GM12878 (cell line): ENCODE data around the gene TMEM207. TPM values are rescaled to one million over a fixed set of nuclear protein-coding genes. Genes with fewer than 3 reads are reported as not detected.

Experiments
- ATAC-seq: fragments of 200-7000 bp; cut with Tn5 transposase; 3 replicates; pipeline ENCODE4 v1.9.1; 2020; ENCODE audit warnings: mild to moderate bottlenecking, moderate library complexity
- BruUV-seq: library from RNA; stranded (reverse); fragments of 400-500 nt; replicated peaks from 2 replicates; lab custom pipeline; 2021; lab: Mats Ljungman, UMichigan
- CTCF ChIA-PET: fragments of 300-600 bp; sonication (Branson Sonifier 250); formaldehyde crosslinking; extraction: SDS; loops from one replicate; lab custom pipeline; 2021; ENCODE audit warnings: inconsistent platforms; lab: Yijun Ruan, JAX
- POLR2A ChIA-PET: fragments of 350-600 bp; formaldehyde crosslinking; extraction: SDS; loops from one replicate; lab custom pipeline; 2021; ENCODE audit warnings: inconsistent platforms; lab: Charles Lee
- RAD21 ChIA-PET: fragments of 300-600 bp; sonication (Branson Sonifier 250); formaldehyde crosslinking; loops from one replicate; lab custom pipeline; 2023; ENCODE audit warnings: antibody characterized with exemption; ENCODE audit not compliant: unreplicated experiment; lab: Charles Lee
- SMC1A ChIA-PET: fragments of 300-600 bp; sonication (Branson Sonifier 250); formaldehyde crosslinking; loops from one replicate; lab custom pipeline; 2023; ENCODE audit not compliant: unreplicated experiment, uncharacterized antibody; lab: Charles Lee
- DNase-seq: peaks from one replicate; pipeline ENCODE4 v3.0.0-alpha.2; 2011; ENCODE audit warnings: low read depth, low spot score
- FAIRE-seq: peaks from 3 replicates; lab custom pipeline; 2011; peaks lifted over from hg19 to GRCh38; lab: Jason Lieb, UNC
- H2AFZ ChIP-seq: 2 replicates; pipeline ENCODE4 v1.6.0; 2011; ENCODE audit warnings: low read depth, low read length, control low read depth; ENCODE audit not compliant: control insufficient read depth
- H3K27ac ChIP-seq: 2 replicates; pipeline ENCODE4 v1.5.1; 2011; ENCODE audit warnings: control low read depth; ENCODE audit not compliant: control insufficient read depth, insufficient read depth
- H3K27me3 ChIP-seq, 2 experiments: replicated peaks in 1 of 2; 2 replicates each; pipeline versions ENCODE4 v1.6.0 to v1.6.1; 2011; ENCODE audit warnings: low read length in 1 of 2; ENCODE audit not compliant: control insufficient read depth in 2 of 2, insufficient read depth in 2 of 2
- H3K36me3 ChIP-seq, 2 experiments: 2 replicates each; pipeline ENCODE4 v1.5.1; 2011; ENCODE audit warnings: low read length in 1 of 2; ENCODE audit not compliant: control insufficient read depth in 2 of 2, insufficient read depth in 2 of 2
- H3K4me1 ChIP-seq: 2 replicates; pipeline ENCODE4 v1.6.1; 2011; ENCODE audit warnings: mild to moderate bottlenecking, low read length, moderate library complexity, mixed read lengths; ENCODE audit not compliant: control insufficient read depth, insufficient read depth
- H3K4me2 ChIP-seq: 2 replicates; pipeline ENCODE4 v1.6.0; 2011; ENCODE audit warnings: control low read depth; ENCODE audit not compliant: control insufficient read depth, insufficient read depth
- H3K4me3 ChIP-seq: fragments of 200-600 bp; sonication (generic); 2 replicates; pipeline ENCODE4 v1.5.1; 2016
- H3K79me2 ChIP-seq: 2 replicates; pipeline ENCODE4 v1.6.0; 2011; ENCODE audit warnings: low read length; ENCODE audit not compliant: control insufficient read depth, insufficient read depth
- H3K9ac ChIP-seq: 2 replicates; pipeline ENCODE4 v1.8.0; 2011; ENCODE audit warnings: low read length, control low read depth, mixed read lengths; ENCODE audit not compliant: control insufficient read depth, insufficient read depth
- H3K9me3 ChIP-seq: replicated peaks from 3 replicates; pipeline ENCODE4 v1.5.1; 2011; ENCODE audit warnings: mild to moderate bottlenecking, low read length; ENCODE audit not compliant: control insufficient read depth, insufficient read depth
- H4K20me1 ChIP-seq: 2 replicates; pipeline ENCODE4 v1.6.0; 2011; ENCODE audit not compliant: control insufficient read depth, insufficient read depth
- BCL11A ChIP-seq: IDR thresholded peaks from 2 replicates; pipeline ENCODE4 v1.6.1; 2011; ENCODE audit warnings: low read depth, low read length
- CREM ChIP-seq: IDR thresholded peaks from 2 replicates; pipeline ENCODE4 v1.6.1; 2014; ENCODE audit warnings: antibody characterized with exemption, low read depth
- PAX8 ChIP-seq: fragments of 450-650 bp; IDR thresholded peaks from 2 replicates; pipeline ENCODE4 v1.6.1; 2017; ENCODE audit warnings: mild to moderate bottlenecking, moderate library complexity
- WGBS: methylation state at CpG from one replicate; pipeline ENCODE4 v1.1.6; 2016; ENCODE audit warnings: low lambda C conversion rate; ENCODE audit not compliant: insufficient replicate concordance, insufficient coverage; ENCODE audit errors: missing lambda C conversion rate; 5-methylcytosine and 5-hydroxymethylcytosine counted together
- in situ Hi-C: fragments of 300-500 bp; cut with MboI; formaldehyde crosslinking; loops from 9 replicates; pipeline ENCODE4 v1.14.3; 2018; ENCODE audit warnings: mixed read lengths
- intact Hi-C: fragments of 100-400 bp; cut with micrococcal nuclease; formaldehyde crosslinking; loops from one replicate; pipeline ENCODE4 v1.14.2; 2022; ENCODE audit not compliant: unreplicated experiment
- polyA plus RNA-seq, 11 experiments: library from polyadenylated mRNA; depleted of rRNA in 4 of 11; unstranded in 6 of 11; stranded (reverse) in 5 of 11; fragments of >200 nt; fragmentation: Nextera tagmentation in 4 of 11; fragmentation: Illumina TruSeq in 1 of 11; extraction: Ambion mirVana in 4 of 11; extraction: Trizol in 1 of 11; gene quantifications; 1 replicate in 1 of 11; 2 replicates in 10 of 11; pipeline versions ENCODE4 v1.2.1 to v1.2.3, GENCODE V29; 2011 to 2016; ENCODE audit warnings: inconsistent platforms in 2 of 11, missing spikeins in 2 of 11, low read depth in 1 of 11
- total RNA-seq, 4 experiments: library from RNA; depleted of rRNA in 3 of 4; stranded (reverse); fragments of >200 nt in 3 of 4; fragmentation: Illumina TruSeq in 1 of 4; extraction: Trizol in 1 of 4; gene quantifications; 2 replicates each; pipeline versions ENCODE4 v1.2.1 to v1.2.3, GENCODE V29; 2013 to 2021
- TF ChIP-seq, protein P1 (sequence below): fragments of 450-650 bp; formaldehyde crosslinking; IDR thresholded peaks from 2 replicates; pipeline ENCODE4 v1.4.0; 2022; ENCODE audit warnings: mild to moderate bottlenecking, moderate library complexity

TMEM207 gene
- total and polyA plus RNA-seq, 10 of the 15 experiments (the other 5 are each of a cell fraction or from before 2014, with no cell fraction given), result not detected

DNA sequence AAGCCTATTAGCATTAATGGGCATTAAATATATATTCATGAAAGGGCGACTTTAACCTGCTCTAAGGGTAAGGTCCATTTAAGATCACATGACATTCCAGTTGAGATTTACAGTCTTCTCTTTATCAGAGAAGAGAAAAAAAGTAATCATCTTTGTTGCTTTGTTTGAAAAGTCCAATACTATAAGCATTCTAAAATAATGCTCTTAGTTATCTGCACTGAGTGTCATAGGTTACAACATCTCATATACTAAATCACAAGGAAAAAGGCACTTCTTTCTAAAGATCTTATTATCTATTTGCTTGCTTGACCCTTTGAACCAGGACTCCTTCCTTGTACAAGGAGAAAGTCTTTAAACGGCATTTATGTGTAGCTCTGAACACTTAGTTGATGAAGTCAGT lies 1.4 kb downstream of the TMEM207 start:
- H3K27ac ChIP-seq, result no peak overlapping the region
- no peaks in the 10 kb centered on the region for H3K36me3 ChIP-seq
- SMC1A ChIA-PET, result interaction anchor here (0.7 to 1.2 kb wide), 3 partner anchors 26 to 190 kb away, joined by 3 read pairs; no protein-coding TSS in a partner anchor
- POLR2A ChIA-PET, result no interaction called here
- no peaks in the 10 kb centered on the region for H3K9me3 ChIP-seq
- no peak overlapping the region for H3K4me2 ChIP-seq
- intact Hi-C loops, result no loop called here
- no peak overlapping the region for H2AFZ ChIP-seq
- no peaks in the 10 kb centered on the region for H3K79me2 ChIP-seq
- RAD21 ChIA-PET, result interaction anchor here (0.6 kb wide), 1 partner anchor 9 kb away, joined by 3 read pairs; no protein-coding TSS in a partner anchor
- TF ChIP-seq BCL11A, result no peak
- no peak for TF ChIP-seq PAX8
- no peak for TF ChIP-seq CREM
- TF ChIP-seq, protein P1, sequence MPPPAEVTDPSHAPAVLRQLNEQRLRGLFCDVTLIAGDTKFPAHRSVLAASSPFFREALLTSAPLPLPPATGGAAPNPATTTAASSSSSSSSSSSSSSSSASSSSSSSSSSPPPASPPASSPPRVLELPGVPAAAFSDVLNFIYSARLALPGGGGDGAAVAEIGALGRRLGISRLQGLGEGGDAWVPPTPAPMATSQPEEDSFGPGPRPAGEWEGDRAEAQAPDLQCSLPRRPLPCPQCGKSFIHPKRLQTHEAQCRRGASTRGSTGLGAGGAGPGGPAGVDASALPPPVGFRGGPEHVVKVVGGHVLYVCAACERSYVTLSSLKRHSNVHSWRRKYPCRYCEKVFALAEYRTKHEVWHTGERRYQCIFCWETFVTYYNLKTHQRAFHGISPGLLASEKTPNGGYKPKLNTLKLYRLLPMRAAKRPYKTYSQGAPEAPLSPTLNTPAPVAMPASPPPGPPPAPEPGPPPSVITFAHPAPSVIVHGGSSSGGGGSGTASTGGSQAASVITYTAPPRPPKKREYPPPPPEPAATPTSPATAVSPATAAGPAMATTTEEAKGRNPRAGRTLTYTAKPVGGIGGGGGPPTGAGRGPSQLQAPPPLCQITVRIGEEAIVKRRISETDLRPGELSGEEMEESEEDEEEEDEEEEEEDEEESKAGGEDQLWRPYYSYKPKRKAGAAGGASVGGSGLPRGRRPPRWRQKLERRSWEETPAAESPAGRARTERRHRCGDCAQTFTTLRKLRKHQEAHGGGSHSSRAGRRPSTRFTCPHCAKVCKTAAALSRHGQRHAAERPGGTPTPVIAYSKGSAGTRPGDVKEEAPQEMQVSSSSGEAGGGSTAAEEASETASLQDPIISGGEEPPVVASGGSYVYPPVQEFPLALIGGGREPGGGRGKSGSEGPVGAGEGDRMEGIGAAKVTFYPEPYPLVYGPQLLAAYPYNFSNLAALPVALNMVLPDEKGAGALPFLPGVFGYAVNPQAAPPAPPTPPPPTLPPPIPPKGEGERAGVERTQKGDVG (CRISPR knock-in tag), result no peak
- CTCF ChIA-PET, result interaction anchor here (1.3 to 1.7 kb wide), 2 partner anchors 64 to 485 kb away, joined by 4 to 6 read pairs; no protein-coding TSS in a partner anchor
- WGBS, result 13% methylated on average over 2 of the region's 2 CpGs
- FAIRE-seq (no peak), DNase-seq (no peak), ATAC-seq (no peak)
- H3K4me1 ChIP-seq, result no peaks in the 10 kb centered on the region
- H3K27me3 ChIP-seq, result no peaks in the 10 kb centered on the region
- in situ Hi-C loops, result no loop called here
- no peak overlapping the region for H3K9ac ChIP-seq
- BruUV-seq, result no TSS peak
- H3K4me3 ChIP-seq, result no peak overlapping the region
- no peaks in the 10 kb centered on the region for H4K20me1 ChIP-seq
